ES-I3 (cell line): ENCODE data around the gene DENND11.
A peak's percentile ranks its signal among the peaks of the same experiment; 100 is the strongest.
"Not testable (repeated sequence)": the region's sequence is repeated elsewhere in the genome, so short reads cannot be mapped to it uniquely, and the experiment has no call there.

ENCODE experiments used
- H3K36me3 ChIP-seq: 2 replicates; pipeline ENCODE4 v1.6.1; 2013; ENCODE audit warnings: mild to moderate bottlenecking, low read length, control low read depth, moderate library complexity; ENCODE audit not compliant: insufficient read depth
- H3K4me1 ChIP-seq: 2 replicates; pipeline ENCODE4 v1.6.1; 2013; ENCODE audit warnings: mild to moderate bottlenecking, control low read depth, low read length; ENCODE audit not compliant: insufficient read depth
- H3K9ac ChIP-seq: 2 replicates; pipeline ENCODE4 v1.6.1; 2013; ENCODE audit warnings: low read depth, mild to moderate bottlenecking, low read length, moderate library complexity
- H3K9me3 ChIP-seq: 2 replicates; pipeline ENCODE4 v1.6.1; 2013; ENCODE audit warnings: mild to moderate bottlenecking, low read length, moderate library complexity; ENCODE audit not compliant: control insufficient read depth, insufficient read depth

Gene DENND11

DNA sequence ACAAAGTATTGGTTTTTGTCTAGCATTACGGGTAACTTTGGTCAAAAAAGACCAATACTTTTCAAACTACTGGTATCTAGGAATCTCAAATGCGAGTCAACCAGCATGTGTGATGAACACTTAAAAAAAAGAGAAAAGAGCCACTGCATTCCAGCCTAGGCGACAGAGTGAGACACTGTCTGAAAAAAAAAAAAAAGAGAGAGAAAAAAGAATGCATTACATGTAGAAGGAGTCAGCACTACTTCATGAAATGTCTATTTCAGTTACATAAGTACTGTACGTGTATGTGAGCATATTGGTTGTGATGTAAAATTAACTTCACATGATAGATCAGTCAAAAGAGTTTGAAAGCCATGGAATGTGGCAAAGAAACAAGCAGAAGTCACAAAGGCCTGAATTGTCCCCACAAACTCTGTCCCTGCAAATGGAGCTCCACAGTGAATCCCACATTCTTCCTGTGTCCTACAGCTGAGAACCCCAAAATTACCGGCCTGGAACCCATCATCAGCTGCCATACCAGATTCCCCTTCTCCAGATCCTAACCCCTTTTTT lies 1.6 kb downstream of the DENND11 start:
- no peaks in the 10 kb centered on the region for H3K36me3 ChIP-seq
- peaks cover 14% of the 10 kb centered on the region for H3K4me1 ChIP-seq
- H3K9ac ChIP-seq, result peak overlapping the region; percentile 57; the same call in 1 of the 2 replicates
- H3K9me3 ChIP-seq, result no peaks in the 10 kb centered on the region

GRCh38 chr7:141699860-141700259 lies 2.1 kb downstream of the DENND11 start:
- H3K4me1 ChIP-seq, result peaks cover 14% of the 10 kb centered on the region
- no peak overlapping the region for H3K9ac ChIP-seq
- H3K36me3 ChIP-seq, result no peaks in the 10 kb centered on the region
- no peaks in the 10 kb centered on the region for H3K9me3 ChIP-seq

- Histone ChIP-seq H3K4me1 (peaks cover 6% of the 10 kb centered on the region; the same call in 1 of the 2 replicates), H3K9ac (no peak overlapping the region), H3K9me3 (no peaks in the 10 kb centered on the region), H3K36me3 (no peaks in the 10 kb centered on the region)
Measured at GRCh38 chr7:141698247-141699015, 3.5 kb downstream of the DENND11 start.

DNA sequence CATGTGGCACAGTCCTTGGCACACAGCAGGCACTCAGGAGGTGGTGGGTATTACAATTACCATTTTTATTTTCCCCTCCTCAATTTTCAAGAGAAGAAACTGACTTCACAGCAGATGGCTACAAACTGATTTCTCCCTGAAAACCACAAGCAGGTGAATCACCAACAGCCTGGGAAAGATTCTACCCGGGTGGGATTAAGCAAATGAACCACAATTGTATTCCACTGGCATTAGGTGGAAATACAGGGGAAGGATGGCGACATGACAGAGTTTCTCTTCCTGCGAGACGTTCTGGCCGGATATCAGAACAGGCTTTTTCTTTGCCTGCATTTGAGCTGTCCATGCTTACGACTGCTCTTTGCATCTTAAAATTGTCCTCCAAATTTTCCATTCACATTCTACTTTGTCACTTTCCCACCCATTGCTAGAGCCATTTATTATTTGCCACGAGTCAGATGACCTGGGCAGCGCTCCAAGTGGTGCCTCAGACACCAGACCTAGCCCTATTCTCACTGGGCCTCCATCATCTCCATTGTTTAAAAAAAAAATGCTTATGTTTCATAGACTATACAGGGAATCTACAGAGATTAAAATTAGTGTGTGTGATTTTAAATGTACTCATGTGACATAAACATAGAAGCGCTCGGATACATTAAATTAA lies 4.6 kb downstream of the DENND11 start:
- peaks cover 6% of the 10 kb centered on the region; the same call in 1 of the 2 replicates for H3K4me1 ChIP-seq
- no peaks in the 10 kb centered on the region for H3K9me3 ChIP-seq
- no peak overlapping the region for H3K9ac ChIP-seq
- no peaks in the 10 kb centered on the region for H3K36me3 ChIP-seq

GRCh38 chr7:141696348-141696747 lies 5.6 kb downstream of the DENND11 start:
- Histone ChIP-seq H3K9me3 (no peaks in the 10 kb centered on the region), H3K9ac (no peak overlapping the region), H3K4me1 (peaks cover 6% of the 10 kb centered on the region), H3K36me3 (no peaks in the 10 kb centered on the region)

- H3K4me1 ChIP-seq, result peaks cover 6% of the 10 kb centered on the region
- H3K36me3 ChIP-seq, result no peaks in the 10 kb centered on the region
- no peaks in the 10 kb centered on the region for H3K9me3 ChIP-seq
- no peak overlapping the region for H3K9ac ChIP-seq
Measured at GRCh38 chr7:141695803-141696289, 6.1 kb downstream of the DENND11 start.

DNA sequence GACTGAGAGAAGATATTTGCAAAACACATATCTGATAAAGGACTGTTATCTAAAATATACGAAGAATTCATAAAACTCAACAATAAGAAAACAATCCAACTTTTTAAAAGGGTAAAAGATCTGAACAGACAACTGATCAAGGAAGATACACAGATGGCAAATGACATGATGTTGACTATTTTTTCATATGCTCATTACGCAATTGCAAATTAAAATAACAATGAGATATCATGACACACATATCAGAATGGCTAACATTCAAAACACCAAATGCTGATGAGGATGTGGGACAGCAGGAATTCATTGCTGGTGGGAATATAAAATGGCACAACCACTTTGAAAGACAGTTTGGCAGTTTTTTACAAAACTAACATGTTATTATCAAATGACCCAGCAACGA lies 8.9 kb downstream of the DENND11 start:
- no peaks in the 10 kb centered on the region for H3K36me3 ChIP-seq
- H3K9me3 ChIP-seq, result no peaks in the 10 kb centered on the region
- no peaks in the 10 kb centered on the region; the same call in 1 of the 2 replicates for H3K4me1 ChIP-seq
- no peak overlapping the region for H3K9ac ChIP-seq

- Histone ChIP-seq H3K36me3 (no peaks in the 10 kb centered on the region), H3K4me1 (no peaks in the 10 kb centered on the region; the same call in 1 of the 2 replicates), H3K9ac (no peak overlapping the region), H3K9me3 (no peaks in the 10 kb centered on the region)
Measured at GRCh38 chr7:141691961-141692360, 10.0 kb downstream of the DENND11 start.

GRCh38 chr7:141691540-141691939 lies 10.4 kb downstream of the DENND11 start:
- Histone ChIP-seq H3K9ac (no peak overlapping the region), H3K36me3 (no peaks in the 10 kb centered on the region), H3K4me1 (no peaks in the 10 kb centered on the region; the same call in 1 of the 2 replicates), H3K9me3 (no peaks in the 10 kb centered on the region)

GRCh38 chr7:141689072-141689825 lies 12.7 kb downstream of the DENND11 start:
- H3K9me3 ChIP-seq, H3K4me1 ChIP-seq, H3K9ac ChIP-seq, H3K36me3 ChIP-seq: not testable (repeated sequence)

GRCh38 chr7:141688043-141688442 lies 13.9 kb downstream of the DENND11 start:
- no peak overlapping the region for H3K9ac ChIP-seq
- no peaks in the 10 kb centered on the region; the same call in 1 of the 2 replicates for H3K4me1 ChIP-seq
- no peaks in the 10 kb centered on the region for H3K36me3 ChIP-seq
- H3K9me3 ChIP-seq, result no peaks in the 10 kb centered on the region

GRCh38 chr7:141686670-141687069 lies 15.3 kb downstream of the DENND11 start:
- no peaks in the 10 kb centered on the region for H3K36me3 ChIP-seq

GRCh38 chr7:141686074-141686473 lies 15.9 kb downstream of the DENND11 start:
- Histone ChIP-seq H3K9me3 (no peaks in the 10 kb centered on the region), H3K9ac (no peak overlapping the region), H3K4me1 (no peaks in the 10 kb centered on the region; the same call in 1 of the 2 replicates), H3K36me3 (no peaks in the 10 kb centered on the region)

More at GRCh38 chr7:141686670-141687069, 15.3 kb downstream of the DENND11 start:
- Histone ChIP-seq H3K4me1 (no peaks in the 10 kb centered on the region; the same call in 1 of the 2 replicates), H3K9me3 (no peaks in the 10 kb centered on the region), H3K9ac (no peak overlapping the region)
